Body of pancreas (tissue), 4 donors: ENCODE measurements around the gene ANKMY1. TPM values are rescaled to one million over a fixed set of nuclear protein-coding genes. Genes with fewer than 3 reads are reported as not detected.

Experiments
- ATAC-seq: fragments of 150-250 bp; one replicate; pipeline ENCODE4 v1.9.1; 2016
- DNase-seq, 4 donors: peaks; one replicate each; pipeline ENCODE4 v3.0.0-alpha.2; 2019
- H3K27ac ChIP-seq, 4 donors: fragments of 200-600 bp; sonication (generic); 1 replicate in 3 of 4; 2 replicates in 1 of 4; pipeline versions ENCODE4 v1.5.1 to v1.6.1; 2016 to 2019; ENCODE audit warnings: mild to moderate bottlenecking in 1 of 4, mixed read lengths in 1 of 4, moderate library complexity in 1 of 4
- H3K27me3 ChIP-seq, 2 donors: fragments of 200-600 bp; sonication (generic); one replicate each; pipeline ENCODE4 v1.6.0; 2016; ENCODE audit warnings: mild to moderate bottlenecking in 1 of 2
- H3K36me3 ChIP-seq, 2 donors: fragments of 200-600 bp; sonication (generic); replicated peaks in 1 of 2; 2 replicates each; pipeline ENCODE4 v1.5.1; 2016; ENCODE audit warnings: low read depth in 2 of 2; ENCODE audit not compliant: insufficient read depth in 1 of 2
- H3K4me1 ChIP-seq: fragments of 200-600 bp; sonication (generic); one replicate; pipeline ENCODE4 v1.6.0; 2016
- H3K4me3 ChIP-seq, 2 donors: fragments of 200-600 bp; sonication (generic); 1 replicate in 1 of 2; 2 replicates in 1 of 2; pipeline ENCODE4 v1.5.1; 2016 to 2019
- H3K9me3 ChIP-seq, 3 donors: fragments of 200-600 bp; sonication (generic); 1 replicate in 2 of 3; 2 replicates in 1 of 3; pipeline ENCODE4 v1.5.1; 2016
- CTCF ChIP-seq, 7 experiments: fragments of 450-650 bp in 4 of 7; fragments of 200-600 bp in 3 of 7; sonication (generic) in 3 of 7; IDR thresholded peaks; one replicate each; pipeline ENCODE4 v1.5.1; 2016 to 2019; ENCODE audit warnings: antibody characterized with exemption in 7 of 7
- POLR2A ChIP-seq, 3 donors: fragments of 450-650 bp; IDR thresholded peaks; one replicate each; pipeline ENCODE4 v1.6.1; 2016; ENCODE audit warnings: antibody characterized with exemption in 3 of 3, mild to moderate bottlenecking in 2 of 3
- WGBS, 2 donors: methylation state at CpG; one replicate each; pipeline ENCODE4 v1.1.5; 2017; 5-methylcytosine and 5-hydroxymethylcytosine counted together
- intact Hi-C: fragments of 100-400 bp; cut with DNase I; formaldehyde crosslinking; loops from one replicate; pipeline ENCODE4 v1.15.1; 2023
- total RNA-seq, 2 donors: library from RNA; depleted of rRNA; stranded (reverse); fragments of >200 nt; gene quantifications; one replicate each; pipeline ENCODE4 v1.1.0, GENCODE V29; 2016

Gene ANKMY1
- total RNA-seq, 2 donors from 2014 or later: 17.9 to 26.0 TPM

- WGBS, 2 donors: 66 to 72% methylated on average over 4 of the region's 4 CpGs
- Histone ChIP-seq H3K27me3 (no peaks in the 10 kb centered on the region), H3K27ac (no peak overlapping the region), H3K36me3 (no peaks in the 10 kb centered on the region), H3K4me3 (no peak overlapping the region), H3K4me1 (peaks cover 32% of the 10 kb centered on the region), H3K9me3 (no peaks in the 10 kb centered on the region)
- TF ChIP-seq CTCF (IDR thresholded peaks at IDR 0.05) (no peak), POLR2A (IDR thresholded peaks at IDR 0.05) (no peak)
- DNase-seq: peak in 1 of 4 donors; percentile 7
- intact Hi-C loops: no loop called here
- ATAC-seq: no peak
Measured at GRCh38 chr2:240588669-240589068, 30.9 kb upstream of the ANKMY1 start.

DNA sequence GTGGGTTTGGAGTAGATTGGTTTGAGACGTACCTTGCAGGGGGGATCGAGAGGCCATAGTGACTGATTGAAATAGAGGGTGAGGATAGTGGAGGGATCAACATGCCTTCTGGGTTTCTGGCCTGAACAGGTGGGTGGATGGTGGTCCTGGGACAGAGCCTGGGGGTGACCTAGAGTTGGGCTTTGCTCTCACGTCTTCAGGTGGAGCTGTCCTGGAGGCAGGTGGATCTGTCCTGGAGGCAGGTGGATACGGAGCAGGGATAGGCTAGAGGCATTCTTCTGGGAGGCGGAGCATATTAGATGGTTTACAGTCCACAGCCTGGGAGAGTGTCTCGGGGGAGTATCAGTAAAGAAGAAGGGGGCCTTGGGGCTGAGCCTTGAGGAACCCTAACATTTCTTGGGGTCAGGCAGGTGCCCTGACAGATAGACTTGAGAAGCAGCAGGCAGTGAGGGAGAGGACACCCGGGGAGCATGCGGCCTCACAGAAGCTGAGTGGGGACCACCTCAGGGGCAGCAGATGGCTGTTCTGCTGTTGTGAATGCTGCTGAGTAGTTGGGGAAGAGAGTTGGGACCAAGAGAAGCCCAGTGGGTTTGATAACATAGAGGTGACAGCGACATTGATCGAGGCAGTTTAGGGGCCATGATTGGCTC lies 30.3 kb upstream of the ANKMY1 start:
- 75 to 78% methylated on average over 10 of the region's 10 CpGs for WGBS, 2 donors
- Histone ChIP-seq H3K4me3 (no peak overlapping the region), H3K27me3 (no peaks in the 10 kb centered on the region), H3K4me1 (peaks cover 35% of the 10 kb centered on the region), H3K36me3 (no peaks in the 10 kb centered on the region), H3K27ac (no peak overlapping the region), H3K9me3 (no peaks in the 10 kb centered on the region)
- intact Hi-C loops: no loop called here
- TF ChIP-seq CTCF (IDR thresholded peaks at IDR 0.05) (no peak), POLR2A (IDR thresholded peaks at IDR 0.05) (no peak)
- DNase-seq (peak in 2 of 4 donors; percentile 2 to 8), ATAC-seq (no peak)

DNA sequence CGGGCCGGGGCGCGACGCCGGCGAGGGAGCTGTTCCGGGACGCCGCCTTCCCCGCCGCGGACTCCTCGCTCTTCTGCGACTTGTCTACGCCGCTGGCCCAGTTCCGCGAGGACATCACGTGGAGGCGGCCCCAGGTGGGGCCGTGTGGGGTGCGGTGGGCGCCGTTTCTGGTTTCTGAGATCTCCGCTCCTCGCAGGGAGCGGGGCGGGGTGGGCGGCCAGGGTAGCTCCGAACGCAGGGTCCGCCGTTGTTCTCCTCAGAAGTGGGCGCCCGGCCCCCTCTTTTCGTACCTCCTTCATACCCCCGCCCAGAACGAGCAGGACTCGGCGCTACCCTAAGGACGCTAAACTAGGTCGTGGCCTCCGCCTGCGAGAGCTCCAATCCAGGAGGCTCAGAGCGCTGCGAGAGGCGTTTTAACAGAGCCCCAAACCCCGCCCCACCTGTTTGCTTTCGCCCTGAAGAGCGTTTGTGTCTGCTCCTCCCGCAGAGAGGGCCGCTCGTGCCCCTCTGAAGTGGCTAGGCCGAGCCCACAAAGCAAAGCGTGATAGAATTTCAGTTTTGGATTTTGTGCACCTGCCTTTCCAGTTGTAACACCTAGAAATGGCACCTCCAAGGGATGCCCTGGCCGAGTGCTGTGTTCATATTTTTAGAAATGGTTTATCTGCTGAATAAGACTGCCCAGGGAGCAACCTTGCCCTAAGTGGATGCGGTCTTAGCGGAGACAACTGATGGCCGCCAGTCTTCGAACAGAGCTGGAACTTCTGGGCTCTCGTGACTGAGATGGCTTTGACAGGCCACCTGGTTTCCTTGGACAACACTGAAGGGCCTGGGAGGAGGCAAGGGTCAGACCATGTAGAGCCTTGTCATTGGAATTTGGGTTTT lies 29.4 kb upstream of the ANKMY1 start:
- no peaks in the 10 kb centered on the region for H3K27me3 ChIP-seq
- H3K9me3 ChIP-seq: no peaks in the 10 kb centered on the region
- TF ChIP-seq POLR2A (IDR thresholded peaks at IDR 0.05): no peak
- TF ChIP-seq CTCF (IDR thresholded peaks at IDR 0.05): no peak
- 1 to 7% methylated on average over 17 to 57 of the region's 62 CpGs for WGBS, 2 donors
- H3K36me3 ChIP-seq: no peaks in the 10 kb centered on the region
- H3K27ac ChIP-seq: peak overlapping the region in 3 of 4 donors; percentile 74 to 95 (median 86)
- DNase-seq (peak in 3 of 4 donors; percentile 37 to 48 (median 39)), ATAC-seq (peak; percentile 25)
- H3K4me3 ChIP-seq: peak overlapping the region; percentile 52 to 68
- intact Hi-C loops: no loop called here
- peaks cover 35% of the 10 kb centered on the region for H3K4me1 ChIP-seq

GRCh38 chr2:240586198-240586918 lies 28.6 kb upstream of the ANKMY1 start, which contains the start of gene CAPN10:
Gene CAPN10, plus strand, starts transcription at chr2:240586734. Its CDS starts 178 bp downstream, at chr2:240586912.
- DNase-seq: peak; percentile 98

More at GRCh38 chr2:240586198-240586918, 28.6 kb upstream of the ANKMY1 start, which contains the start of gene CAPN10:
- Histone ChIP-seq H3K27ac (peak within 1 kb of the TSS; percentile 74 to 95 (median 88)), H3K4me1 (peaks cover 35% of the 10 kb centered on the region), H3K4me3 (peak within 1 kb of the TSS; percentile 52 to 68), H3K27me3 (no peaks in the 10 kb centered on the region), H3K9me3 (no peaks in the 10 kb centered on the region), H3K36me3 (no peaks in the 10 kb centered on the region)
- ATAC-seq: peak; percentile 95
- intact Hi-C loops: no loop called here
- 0% methylated on average over 88 of the region's 88 CpGs; no CpG with 5 or more reads in 1 of the 2 donors for WGBS, 2 donors
- peak; percentile 33 to 74 (median 74) for TF ChIP-seq POLR2A (IDR thresholded peaks at IDR 0.05)
- peak in 1 of 7 experiments; percentile 1 for TF ChIP-seq CTCF (IDR thresholded peaks at IDR 0.05)
